Umbilical cord (tissue), 2 donors: ENCODE results near the gene MRTFA. TPM values are rescaled to one million over a fixed set of nuclear protein-coding genes. Genes with fewer than 3 reads are reported as not detected.
"Not testable (repeated sequence)": the region's sequence is repeated elsewhere in the genome, so short reads cannot be mapped to it uniquely, and the experiment has no call there.

Source experiments
- DNase-seq: peaks from one replicate; pipeline ENCODE4 v3.0.0-alpha.2; 2015; ENCODE audit warnings: low spot score
- total RNA-seq: library from RNA; depleted of rRNA; stranded (reverse); fragments of >200 nt; gene quantifications from one replicate; pipeline ENCODE4 v1.2.3, GENCODE V29; 2014; ENCODE audit warnings: low replicate concordance; ENCODE audit not compliant: insufficient read depth

MRTFA gene
- total RNA-seq, 1 donor from 2014 or later, result 85.2 TPM

GRCh38 chr22:40659166-40659565 is 22.6 kb upstream of the MRTFA start:
- DNase-seq, result no peak

- not testable (repeated sequence) for DNase-seq
Measured at GRCh38 chr22:40656651-40657050, 20.1 kb upstream of the MRTFA start.

DNA sequence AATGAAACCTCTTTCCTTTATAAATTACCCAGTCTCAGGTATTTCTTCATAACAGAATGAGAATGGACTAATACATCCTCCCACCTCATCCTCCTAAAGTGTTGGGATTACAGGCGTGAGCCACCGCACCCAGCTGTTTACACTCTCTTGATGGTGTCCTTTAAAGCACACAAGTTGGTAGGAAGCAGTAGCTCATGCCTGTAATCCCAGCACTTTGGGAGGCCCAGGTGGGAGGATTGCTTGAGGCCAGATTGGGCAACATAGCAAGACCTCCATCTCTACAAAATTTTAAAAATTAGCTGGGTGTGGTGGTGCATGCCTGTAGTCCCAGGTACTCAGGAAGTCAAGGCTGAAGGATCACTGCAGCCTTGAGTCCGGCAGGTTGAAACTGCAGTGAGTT is 19.4 kb upstream of the MRTFA start:
- not testable (repeated sequence) for DNase-seq

DNA sequence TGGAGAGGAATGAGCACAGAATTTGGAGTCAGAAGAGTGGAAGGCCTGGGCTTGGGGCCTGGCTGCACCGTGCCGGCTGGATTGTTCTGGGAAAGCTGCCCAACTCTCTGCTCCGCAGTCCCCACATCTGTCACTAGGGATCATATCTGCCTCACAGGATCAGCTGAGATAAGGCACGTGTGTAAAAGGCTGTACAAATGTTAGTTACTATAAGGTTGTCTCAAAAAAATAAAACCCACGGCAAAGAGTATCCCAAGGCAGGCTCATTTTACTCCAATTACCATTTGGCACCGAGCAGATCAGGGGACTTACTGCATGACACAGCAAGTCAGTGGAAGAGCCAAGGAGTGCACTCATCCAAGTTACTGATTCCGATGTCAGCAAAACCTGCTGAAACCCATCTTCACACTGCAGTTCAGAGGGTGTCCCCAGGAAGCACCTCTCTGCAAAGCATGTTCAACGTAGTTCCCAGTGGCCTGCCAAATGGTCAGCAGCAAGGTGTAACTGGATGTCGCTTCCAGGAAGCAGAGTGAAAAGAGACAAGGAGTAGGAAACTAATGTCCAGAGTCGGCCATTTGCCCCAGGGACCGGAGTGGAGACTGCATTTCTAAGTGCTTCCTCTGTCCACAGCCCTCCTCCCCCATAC is 18.1 kb upstream of the MRTFA start:
- peak; percentile 91 for DNase-seq

GRCh38 chr22:40653361-40653760 is 16.8 kb upstream of the MRTFA start:
- DNase-seq, result no peak

- DNase-seq, result peak; percentile 98
Measured at GRCh38 chr22:40651563-40652501, 15.3 kb upstream of the MRTFA start.

DNA sequence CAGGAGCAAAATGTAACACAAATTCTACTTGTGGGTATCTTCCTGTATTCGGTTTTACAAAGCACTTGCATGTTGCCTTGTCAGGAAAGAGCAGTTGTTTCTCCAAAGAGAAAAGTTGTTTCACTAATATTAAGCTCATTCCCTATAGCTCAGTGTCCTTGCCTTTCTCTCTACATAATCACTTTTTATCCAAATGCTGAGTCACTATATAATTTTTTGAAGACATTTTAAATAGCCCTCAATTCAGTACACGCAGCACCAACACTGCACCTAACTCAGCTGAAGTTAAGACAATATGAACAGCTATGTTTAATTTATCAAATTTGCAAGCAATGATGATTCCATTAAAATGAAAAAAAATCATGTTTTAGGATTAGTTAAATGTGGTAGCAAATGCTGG is 14.5 kb upstream of the MRTFA start:
- peak; percentile 18 for DNase-seq

DNA sequence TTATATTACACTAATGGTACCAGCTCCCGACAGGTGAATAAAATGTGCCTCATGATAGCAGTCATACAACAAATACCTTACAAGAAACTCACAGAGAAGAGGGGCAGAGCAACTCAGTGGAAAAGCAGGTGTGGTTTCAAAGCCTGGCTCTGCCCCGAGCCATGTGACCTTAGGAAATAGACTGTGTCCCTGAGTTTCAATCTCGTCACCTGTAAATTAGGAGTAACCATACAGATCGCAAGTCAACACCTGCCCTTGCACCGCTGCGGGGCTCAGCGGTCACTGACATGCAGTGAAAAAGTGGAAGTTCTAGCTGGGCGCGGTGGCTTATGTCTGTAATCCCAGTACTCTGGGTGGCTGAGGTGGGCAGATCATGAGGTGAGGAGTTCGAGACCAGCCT is 11.9 kb upstream of the MRTFA start:
- peak; percentile 12 for DNase-seq

- DNase-seq, result no peak
Measured at GRCh38 chr22:40645579-40646197, 9.2 kb upstream of the MRTFA start.

DNA sequence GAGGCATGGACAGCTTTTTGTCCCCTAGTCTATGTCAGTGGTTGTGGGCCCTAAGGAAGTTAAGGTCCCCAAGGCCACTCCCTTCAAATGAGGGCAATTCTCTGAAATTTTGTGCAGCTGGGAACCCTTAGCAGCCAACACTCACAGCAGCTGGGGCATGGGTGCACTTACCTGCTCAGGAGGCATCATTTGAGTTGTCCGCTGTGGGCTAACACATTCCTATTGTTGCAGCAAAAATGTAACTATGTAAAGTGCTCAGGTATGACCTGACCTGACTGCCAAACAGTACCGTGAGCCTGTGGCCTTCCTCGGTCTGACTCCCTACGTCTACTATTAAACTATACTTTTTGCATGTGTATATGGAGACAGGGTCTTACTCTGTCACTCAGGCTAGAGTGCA is 5.8 kb upstream of the MRTFA start:
- DNase-seq, result no peak

DNA sequence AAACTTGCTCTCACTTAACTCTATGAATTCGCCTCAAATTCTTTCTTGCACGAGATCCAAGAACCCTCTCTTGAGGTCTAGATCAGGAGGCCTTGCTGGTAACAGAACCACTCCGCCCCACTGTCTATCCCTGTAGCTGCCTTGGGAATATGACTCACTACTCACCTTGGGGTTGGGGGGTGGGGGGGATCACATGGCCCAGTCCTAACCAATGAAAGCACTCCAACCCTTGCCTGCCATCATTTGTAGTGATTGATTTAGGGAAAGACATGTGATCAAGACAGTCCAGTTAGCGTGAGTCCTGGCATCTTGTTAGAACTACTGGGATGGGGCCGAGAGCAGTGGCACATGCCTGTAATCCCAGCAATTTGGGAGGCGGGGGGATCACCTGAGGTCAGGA is 4.8 kb upstream of the MRTFA start:
- no peak for DNase-seq

DNA sequence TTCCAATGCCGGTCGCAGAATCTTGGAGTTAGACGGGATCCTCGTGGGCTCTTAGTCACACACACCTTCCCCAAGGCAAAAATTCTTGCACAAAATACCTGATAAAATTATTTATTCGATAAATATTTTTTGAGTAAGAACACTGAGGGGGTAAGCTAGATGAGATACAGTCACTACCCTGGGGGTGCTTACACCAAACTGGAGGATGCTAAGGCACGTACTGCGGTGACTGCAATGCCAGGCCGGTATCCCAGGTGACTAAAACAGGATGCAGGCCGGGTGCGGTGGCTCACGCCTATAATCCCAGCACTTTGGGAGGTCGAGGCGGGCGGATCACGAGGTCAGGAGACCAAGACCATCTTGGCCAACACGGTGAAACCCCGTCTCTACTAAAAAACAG is 1.7 kb upstream of the MRTFA start:
- DNase-seq, result no peak

GRCh38 chr22:40637183-40638150 is 948 bp upstream of the MRTFA start:
- peak; percentile 35 for DNase-seq

DNA sequence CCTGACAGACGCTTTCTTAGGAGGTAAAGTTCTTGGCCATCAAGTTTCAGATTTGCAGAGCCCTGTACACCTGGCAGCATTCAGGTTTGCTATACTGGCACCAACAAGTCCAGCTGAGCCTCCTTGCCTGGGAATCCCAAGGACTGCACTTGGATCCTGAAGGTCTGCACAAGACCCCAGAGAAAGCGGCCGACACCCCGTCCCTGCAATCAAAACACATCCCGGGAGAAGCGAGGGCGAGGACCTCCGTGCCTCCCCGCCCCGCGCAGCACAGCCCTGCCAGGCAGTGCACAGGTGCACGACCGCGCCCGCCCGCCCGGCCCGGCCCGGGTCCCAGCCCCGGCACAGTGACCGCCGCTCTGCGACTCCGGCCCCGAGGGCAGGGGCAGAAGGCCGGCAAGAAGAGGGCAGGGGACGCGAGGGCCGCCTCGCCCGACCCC is 559 bp downstream of the MRTFA start:
- peak; percentile 15 for DNase-seq

DNA sequence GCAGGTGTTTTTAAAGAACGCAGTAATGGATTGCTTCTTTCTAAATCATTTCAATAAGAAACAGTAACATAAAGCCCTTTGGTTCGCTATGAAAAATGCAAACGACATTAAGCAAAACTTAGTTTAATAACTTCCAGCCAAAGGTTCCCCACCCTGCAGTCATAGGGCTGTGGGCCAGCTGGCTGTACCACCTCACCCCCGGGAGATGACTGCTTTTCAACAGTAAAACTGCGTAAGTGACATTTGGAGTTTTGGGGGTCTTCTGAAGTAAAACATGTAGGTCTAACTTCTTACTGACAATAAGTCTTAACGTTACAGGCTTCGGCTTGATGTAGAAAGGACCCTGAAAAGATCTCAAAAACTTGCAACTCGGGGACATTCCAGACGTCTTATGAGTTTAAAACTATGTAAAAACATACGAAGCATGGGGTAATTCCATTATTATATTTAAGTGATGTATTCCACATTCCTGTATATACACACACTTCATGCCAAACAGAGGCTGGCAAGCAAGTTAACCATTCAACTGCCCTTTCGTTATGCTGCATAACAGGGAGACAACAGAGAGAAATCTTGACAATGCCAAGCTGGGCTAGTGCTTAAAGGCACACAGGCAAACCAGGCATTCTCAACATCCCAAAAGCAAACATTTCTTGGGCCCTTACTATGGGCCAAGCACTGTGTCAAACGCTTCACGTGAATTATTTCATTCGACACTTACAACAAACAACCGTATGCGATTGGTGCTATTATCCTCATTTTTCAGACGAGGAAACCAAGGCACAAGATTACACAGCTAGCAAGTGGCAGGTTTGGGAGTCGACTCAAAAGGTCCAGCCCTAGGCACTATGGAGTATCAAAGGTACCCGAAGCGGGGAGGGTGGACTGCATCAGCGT is 1.2 kb downstream of the MRTFA start:
- peak; percentile 19 for DNase-seq

- no peak for DNase-seq
Measured at GRCh38 chr22:40634119-40634903, 2.2 kb downstream of the MRTFA start.

- no peak for DNase-seq
Measured at GRCh38 chr22:40633036-40633435, 3.5 kb downstream of the MRTFA start.

GRCh38 chr22:40631925-40632324 is 4.6 kb downstream of the MRTFA start:
- DNase-seq, result no peak

- DNase-seq, result no peak
Measured at GRCh38 chr22:40628354-40629042, 8.0 kb downstream of the MRTFA start.
